Type B pancreatic cell (in vitro differentiated cells): Measurements from ENCODE around the gene MAP2. TPM values are rescaled to one million over a fixed set of nuclear protein-coding genes. Genes with fewer than 3 reads are reported as not detected.
A peak's percentile ranks its signal among the peaks of the same experiment; 100 is the strongest.

Source experiments
- DNase-seq: peaks from one replicate; pipeline ENCODE4 v3.0.0; 2021; ENCODE audit warnings: mixed read lengths; ENCODE audit not compliant: unreplicated experiment; ENCODE audit errors: extremely low spot score
- H3K27ac Mint-ChIP-seq: 2 replicates; pipeline ENCODE4 v1.8.0; 2021; ENCODE audit warnings: mild to moderate bottlenecking, mixed read lengths
- H3K27me3 Mint-ChIP-seq: 2 replicates; pipeline ENCODE4 v1.8.0; 2021; ENCODE audit warnings: mixed read lengths
- H3K36me3 Mint-ChIP-seq: 2 replicates; pipeline ENCODE4 v1.8.0; 2021; ENCODE audit warnings: mixed read lengths
- H3K4me1 Mint-ChIP-seq: one replicate; pipeline ENCODE4 v1.8.0; 2021; ENCODE audit warnings: mixed read lengths; ENCODE audit not compliant: unreplicated experiment
- H3K4me3 Mint-ChIP-seq: 2 replicates; pipeline ENCODE4 v1.8.0; 2021; ENCODE audit warnings: mild to moderate bottlenecking, mixed read lengths
- H3K9me3 Mint-ChIP-seq: 2 replicates; pipeline ENCODE4 v1.8.0; 2021; ENCODE audit warnings: mixed read lengths
- total RNA-seq: library from RNA; stranded (reverse); gene quantifications from 2 replicates; pipeline ENCODE4 v1.2.1, GENCODE V29; 2021; ENCODE audit warnings: low replicate concordance
- TF ChIP-seq, protein P1 (sequence below): fragments of 200-600 bp; sonication (generic); conservative IDR thresholded peaks from 2 replicates; pipeline ENCODE4 v1.5.0; 2021; ENCODE audit warnings: antibody characterized with exemption, mild to moderate bottlenecking

MAP2 gene
- total RNA-seq, 1 donor from 2014 or later = 37.5 TPM

DNA sequence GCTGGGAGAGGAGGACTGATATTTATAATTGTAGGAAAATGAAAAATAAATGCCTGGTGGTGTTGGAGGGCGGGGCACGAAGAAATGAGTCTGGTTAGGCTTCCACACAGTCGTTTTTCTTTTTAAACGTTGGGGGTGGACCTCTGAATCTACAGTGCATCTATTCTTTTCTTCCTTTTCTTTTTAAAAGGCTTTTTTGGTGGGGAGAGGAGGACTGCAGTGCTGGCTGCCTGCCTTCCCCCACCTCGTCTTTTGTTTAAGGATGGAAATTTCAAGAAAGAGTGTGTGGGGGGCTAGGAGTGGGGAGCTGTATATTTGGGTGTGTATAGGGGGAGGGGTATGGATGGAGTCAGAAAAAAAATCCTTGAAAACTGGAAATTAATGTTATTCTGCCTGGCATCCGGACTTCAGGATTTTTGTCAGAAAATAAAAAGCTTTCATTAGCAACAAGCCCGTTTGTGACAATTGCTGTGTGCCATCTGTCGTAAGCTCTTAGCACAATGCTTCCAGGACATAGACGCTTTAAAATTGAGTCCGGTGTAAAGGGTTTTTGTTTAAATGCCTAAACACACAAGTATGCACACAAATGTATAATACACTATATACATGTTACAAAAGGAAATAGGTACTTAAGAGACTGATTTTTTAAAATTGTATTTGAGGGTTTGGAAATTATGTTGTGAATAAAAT, 1.1 kb downstream of the MAP2 start:
- Mint-ChIP-seq H3K36me3 (no peaks in the 10 kb centered on the region), H3K27ac (peak overlapping the region; percentile 42), H3K4me3 (peak overlapping the region; percentile 87), H3K27me3 (peaks cover 17% of the 10 kb centered on the region), H3K9me3 (no peaks in the 10 kb centered on the region), H3K4me1 (peaks cover 16% of the 10 kb centered on the region)
- TF ChIP-seq, protein P1, sequence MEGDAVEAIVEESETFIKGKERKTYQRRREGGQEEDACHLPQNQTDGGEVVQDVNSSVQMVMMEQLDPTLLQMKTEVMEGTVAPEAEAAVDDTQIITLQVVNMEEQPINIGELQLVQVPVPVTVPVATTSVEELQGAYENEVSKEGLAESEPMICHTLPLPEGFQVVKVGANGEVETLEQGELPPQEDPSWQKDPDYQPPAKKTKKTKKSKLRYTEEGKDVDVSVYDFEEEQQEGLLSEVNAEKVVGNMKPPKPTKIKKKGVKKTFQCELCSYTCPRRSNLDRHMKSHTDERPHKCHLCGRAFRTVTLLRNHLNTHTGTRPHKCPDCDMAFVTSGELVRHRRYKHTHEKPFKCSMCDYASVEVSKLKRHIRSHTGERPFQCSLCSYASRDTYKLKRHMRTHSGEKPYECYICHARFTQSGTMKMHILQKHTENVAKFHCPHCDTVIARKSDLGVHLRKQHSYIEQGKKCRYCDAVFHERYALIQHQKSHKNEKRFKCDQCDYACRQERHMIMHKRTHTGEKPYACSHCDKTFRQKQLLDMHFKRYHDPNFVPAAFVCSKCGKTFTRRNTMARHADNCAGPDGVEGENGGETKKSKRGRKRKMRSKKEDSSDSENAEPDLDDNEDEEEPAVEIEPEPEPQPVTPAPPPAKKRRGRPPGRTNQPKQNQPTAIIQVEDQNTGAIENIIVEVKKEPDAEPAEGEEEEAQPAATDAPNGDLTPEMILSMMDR = no peak
- no peak for DNase-seq

DNA sequence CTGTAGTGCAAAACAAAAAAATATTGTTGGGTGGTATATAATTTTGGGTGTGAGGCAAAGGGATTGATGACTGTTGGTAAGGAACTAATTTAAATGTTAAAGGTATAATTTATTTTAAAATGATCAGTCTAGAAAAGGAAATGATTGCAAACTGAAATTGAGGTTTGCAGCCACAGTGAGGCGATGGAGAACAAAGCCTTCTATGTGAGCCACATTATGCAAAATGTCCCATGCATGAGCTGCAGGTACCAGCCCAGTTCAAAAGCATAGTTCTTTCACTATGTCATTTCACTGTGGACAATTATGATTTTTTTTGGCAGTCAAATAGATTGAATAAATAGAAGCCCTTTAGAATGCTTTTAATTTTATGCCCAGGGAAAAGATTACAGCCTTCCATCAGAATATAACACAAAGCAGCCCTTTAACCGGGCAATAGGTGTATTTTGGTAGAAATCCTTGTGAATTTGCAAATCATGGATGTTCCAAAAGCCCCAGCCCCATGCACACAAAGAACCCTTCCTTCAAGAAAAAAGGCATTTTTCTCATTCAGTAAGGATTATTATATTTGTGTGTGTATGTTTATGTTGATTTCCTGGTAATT, 1.7 kb downstream of the MAP2 start:
- TF ChIP-seq, protein P1 = peak; percentile 79
- Mint-ChIP-seq H3K9me3 (no peaks in the 10 kb centered on the region), H3K4me3 (peak overlapping the region; percentile 87), H3K27me3 (peaks cover 17% of the 10 kb centered on the region), H3K27ac (no peak overlapping the region), H3K4me1 (peaks cover 16% of the 10 kb centered on the region), H3K36me3 (no peaks in the 10 kb centered on the region)
- no peak for DNase-seq

DNA sequence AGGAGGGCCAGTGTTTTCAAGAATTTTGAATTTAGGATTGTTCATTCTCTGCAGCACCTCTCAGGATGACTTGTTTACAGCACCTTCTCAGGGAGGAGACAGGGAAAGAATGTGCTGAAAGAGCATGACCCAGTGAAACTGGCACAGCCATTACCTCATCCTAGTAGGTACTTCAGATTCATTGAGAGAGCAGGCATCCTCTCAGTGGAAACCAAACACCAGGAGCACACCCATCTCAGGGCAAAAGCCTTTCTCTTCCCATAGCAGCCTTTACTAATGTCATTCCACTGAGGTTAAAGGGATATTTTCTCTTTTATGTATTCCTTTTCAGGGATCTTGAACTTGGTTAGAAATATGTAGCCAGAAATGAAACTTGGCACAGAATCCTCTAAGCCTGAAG, 2.6 kb downstream of the MAP2 start:
- peaks cover 16% of the 10 kb centered on the region for H3K4me1 Mint-ChIP-seq
- peaks cover 17% of the 10 kb centered on the region for H3K27me3 Mint-ChIP-seq
- TF ChIP-seq, protein P1 = no peak
- H3K36me3 Mint-ChIP-seq = no peaks in the 10 kb centered on the region
- H3K9me3 Mint-ChIP-seq = no peaks in the 10 kb centered on the region
- peak overlapping the region; percentile 56 for H3K27ac Mint-ChIP-seq
- DNase-seq = no peak
- peak overlapping the region; percentile 79 for H3K4me3 Mint-ChIP-seq

DNA sequence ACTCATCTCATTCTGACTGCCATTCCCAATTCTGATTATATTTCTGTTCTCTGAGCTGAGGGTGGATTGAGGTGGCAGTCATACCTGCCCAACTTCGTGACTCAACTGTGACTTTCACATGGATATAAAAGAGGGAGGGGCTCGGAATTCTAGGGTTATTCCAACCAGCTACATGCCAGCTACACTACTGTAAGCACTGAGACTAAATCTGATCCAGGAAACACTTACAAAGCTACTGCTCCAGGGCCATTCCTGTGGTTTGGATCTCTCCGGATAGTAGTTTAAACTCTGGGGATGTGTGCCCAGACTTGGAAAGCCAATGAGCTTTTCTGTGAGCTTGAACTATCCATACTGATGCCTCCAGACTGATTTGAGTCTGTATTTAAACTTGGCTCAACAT, 7.9 kb downstream of the MAP2 start:
- Mint-ChIP-seq H3K27me3 (peaks cover 4% of the 10 kb centered on the region), H3K9me3 (no peaks in the 10 kb centered on the region), H3K27ac (no peak overlapping the region), H3K4me3 (no peak overlapping the region), H3K36me3 (no peaks in the 10 kb centered on the region), H3K4me1 (no peaks in the 10 kb centered on the region)
- TF ChIP-seq, protein P1 = no peak
- DNase-seq = no peak

DNA sequence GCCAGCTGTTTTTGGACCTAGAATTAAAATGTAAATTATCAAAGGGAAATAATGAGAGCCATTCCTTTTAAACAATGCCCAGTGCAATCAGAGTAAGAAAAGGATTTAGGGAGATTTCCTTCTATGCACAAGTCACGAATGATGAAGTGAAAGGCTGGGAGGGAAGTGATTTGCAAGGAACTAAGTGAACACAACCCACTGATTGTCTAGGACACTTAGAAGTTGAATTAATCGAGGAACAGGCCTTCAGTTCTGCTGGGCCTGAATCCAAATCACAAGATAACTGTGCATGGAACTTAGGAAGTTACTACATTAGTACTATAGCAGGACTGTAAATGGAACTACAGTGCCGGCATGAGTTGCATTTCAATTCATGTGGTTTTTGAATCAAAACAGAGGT, 17.7 kb downstream of the MAP2 start:
- no peak overlapping the region for H3K27ac Mint-ChIP-seq

More for the DNA sequence above, 17.7 kb downstream of the MAP2 start:
- Mint-ChIP-seq H3K9me3 (no peaks in the 10 kb centered on the region), H3K27me3 (no peaks in the 10 kb centered on the region), H3K4me3 (no peak overlapping the region), H3K4me1 (no peaks in the 10 kb centered on the region), H3K36me3 (no peaks in the 10 kb centered on the region)
- TF ChIP-seq, protein P1 = no peak
- no peak for DNase-seq
